Stimulated activated CD4-positive, alpha-beta T cell treated with anti-CD3 and anti-CD28 coated beads, Interleukin-15, amount 100 ng/mL, for 1 hour (primary cell): Measurements from ENCODE around the gene FNDC11.
A peak's percentile ranks its signal among the peaks of the same experiment; 100 is the strongest.

Experiments
- DNase-seq, 2 donors: peaks; one replicate each; pipeline ENCODE4 v3.0.0-alpha.2; 2020; ENCODE audit warnings: low read depth in 1 of 2, low spot score in 1 of 2

Gene FNDC11

GRCh38 chr20:63578224-63579016 lies 24.5 kb downstream of the FNDC11 start:
- no peak for DNase-seq

DNA sequence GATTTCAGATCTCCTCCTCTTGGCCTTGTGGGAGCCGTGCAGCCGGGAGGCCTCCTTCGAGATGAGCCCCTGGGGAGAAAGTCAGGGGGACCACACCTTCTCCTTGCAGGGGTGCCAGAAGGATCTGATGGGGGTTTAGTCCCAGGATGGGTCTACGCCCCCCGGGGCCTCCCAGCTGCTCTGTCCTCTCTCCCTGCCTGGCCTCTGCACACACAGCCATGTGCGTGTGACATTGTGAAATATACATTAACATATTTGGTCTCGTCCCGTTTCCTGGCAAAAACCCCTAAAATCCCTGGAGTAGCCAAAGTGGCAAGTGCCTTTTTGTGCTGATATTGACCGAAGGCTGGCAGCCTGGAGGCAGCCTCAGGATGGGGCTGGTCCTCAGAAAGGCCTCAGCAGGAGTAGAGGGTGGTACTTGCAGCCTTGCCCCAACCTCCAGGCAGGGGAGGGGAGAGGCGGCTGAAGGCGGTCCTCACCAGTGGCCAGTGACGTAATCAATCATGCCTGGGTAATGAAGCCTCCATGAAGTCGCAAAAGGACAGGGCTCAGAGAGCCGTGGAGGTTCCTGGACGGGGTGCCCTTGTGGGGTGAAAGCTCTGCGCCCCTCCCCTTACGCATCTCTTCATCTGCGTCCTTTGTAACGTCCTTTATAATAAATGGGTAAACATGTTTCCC lies 25.2 kb downstream of the FNDC11 start:
- no peak for DNase-seq

DNA sequence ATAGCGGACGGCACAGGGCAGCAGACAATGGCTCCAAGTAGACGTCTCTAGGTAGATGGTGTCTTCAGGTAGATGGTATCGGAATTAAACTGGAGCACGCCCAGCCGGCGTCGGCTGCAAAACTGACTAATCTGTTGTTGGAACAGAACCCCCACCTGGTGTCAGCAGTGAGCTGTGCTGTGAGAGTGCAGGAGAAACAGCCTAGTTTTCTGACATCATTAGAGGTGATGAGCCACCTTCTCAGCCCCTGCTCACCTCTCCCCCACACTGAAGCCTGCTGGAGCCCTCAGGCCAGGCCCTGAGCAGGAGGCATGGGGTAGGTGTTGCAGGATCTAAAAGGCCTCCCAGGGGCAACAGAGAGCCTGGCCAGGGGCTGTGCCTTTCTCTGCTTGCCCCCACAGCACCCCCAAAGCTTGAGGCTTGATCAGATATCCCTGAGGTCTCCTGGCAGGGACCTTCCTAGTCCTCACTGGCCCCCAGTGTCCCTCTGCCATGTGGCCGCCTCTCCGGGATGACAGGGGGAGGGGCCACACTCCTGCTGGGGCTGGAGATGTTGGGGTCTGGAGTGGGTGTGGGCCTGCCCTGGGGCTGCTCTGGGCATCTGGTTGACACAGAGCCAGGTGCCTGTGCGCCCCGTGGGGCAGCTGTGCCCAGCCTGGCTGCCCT lies 27.0 kb downstream of the FNDC11 start:
- DNase-seq, result peak; percentile 59

- no peak for DNase-seq
Measured at GRCh38 chr20:63582382-63583063, 28.6 kb downstream of the FNDC11 start.

- DNase-seq, result no peak
Measured at GRCh38 chr20:63585616-63586565, 31.9 kb downstream of the FNDC11 start.

GRCh38 chr20:63586797-63587196 lies 32.8 kb downstream of the FNDC11 start:
- DNase-seq, result no peak

- DNase-seq, result no peak
Measured at GRCh38 chr20:63587256-63587655, 33.3 kb downstream of the FNDC11 start.

GRCh38 chr20:63587776-63588591 lies 34.0 kb downstream of the FNDC11 start:
- no peak for DNase-seq

GRCh38 chr20:63588641-63589041 lies 34.7 kb downstream of the FNDC11 start:
- DNase-seq, result no peak

DNA sequence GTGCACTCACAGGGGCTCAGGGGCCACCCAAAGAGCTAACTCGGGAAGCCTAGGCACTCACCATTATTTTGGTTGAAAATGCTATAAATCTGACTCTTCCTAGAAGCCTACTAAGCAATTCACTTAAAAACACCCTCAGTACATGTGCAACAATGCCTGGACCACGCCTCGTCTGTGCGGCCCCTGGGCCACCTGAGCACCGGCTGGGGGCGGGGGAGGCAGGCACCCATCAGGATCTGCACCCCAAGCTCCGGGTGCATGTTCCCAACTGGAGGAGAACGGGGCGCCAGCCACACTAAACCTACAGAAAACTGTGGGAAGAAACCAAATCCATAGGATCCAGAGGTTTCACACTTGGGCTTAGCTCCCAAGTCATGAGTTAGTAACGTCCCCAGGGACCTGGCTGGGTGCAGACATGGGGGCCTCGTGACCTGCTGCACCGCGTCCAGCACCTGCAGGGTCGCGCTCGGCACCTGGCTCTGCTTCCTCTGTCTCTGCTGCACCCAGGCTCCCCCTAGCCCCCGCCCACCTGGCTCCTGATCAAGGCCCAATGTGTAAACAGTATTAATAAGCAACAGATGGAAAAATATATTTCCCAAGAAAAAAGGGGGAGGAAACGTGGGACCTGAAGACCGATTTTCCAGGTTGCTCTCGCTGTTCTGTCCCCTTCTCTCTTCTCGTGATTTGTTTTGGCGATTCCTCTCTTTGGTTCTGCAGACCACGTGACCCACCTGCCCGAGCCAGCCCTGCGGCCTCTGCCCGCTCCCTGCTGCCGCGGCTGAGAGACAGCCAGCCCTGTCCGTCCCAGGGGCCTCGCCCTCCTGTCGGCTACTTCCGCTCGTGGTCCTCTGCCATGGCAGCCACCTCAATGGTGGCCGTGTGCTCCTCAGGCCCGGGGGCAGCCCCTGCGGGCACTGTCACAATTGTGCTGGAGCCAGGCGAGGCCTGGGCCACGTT lies 35.6 kb downstream of the FNDC11 start:
- DNase-seq, result no peak

DNA sequence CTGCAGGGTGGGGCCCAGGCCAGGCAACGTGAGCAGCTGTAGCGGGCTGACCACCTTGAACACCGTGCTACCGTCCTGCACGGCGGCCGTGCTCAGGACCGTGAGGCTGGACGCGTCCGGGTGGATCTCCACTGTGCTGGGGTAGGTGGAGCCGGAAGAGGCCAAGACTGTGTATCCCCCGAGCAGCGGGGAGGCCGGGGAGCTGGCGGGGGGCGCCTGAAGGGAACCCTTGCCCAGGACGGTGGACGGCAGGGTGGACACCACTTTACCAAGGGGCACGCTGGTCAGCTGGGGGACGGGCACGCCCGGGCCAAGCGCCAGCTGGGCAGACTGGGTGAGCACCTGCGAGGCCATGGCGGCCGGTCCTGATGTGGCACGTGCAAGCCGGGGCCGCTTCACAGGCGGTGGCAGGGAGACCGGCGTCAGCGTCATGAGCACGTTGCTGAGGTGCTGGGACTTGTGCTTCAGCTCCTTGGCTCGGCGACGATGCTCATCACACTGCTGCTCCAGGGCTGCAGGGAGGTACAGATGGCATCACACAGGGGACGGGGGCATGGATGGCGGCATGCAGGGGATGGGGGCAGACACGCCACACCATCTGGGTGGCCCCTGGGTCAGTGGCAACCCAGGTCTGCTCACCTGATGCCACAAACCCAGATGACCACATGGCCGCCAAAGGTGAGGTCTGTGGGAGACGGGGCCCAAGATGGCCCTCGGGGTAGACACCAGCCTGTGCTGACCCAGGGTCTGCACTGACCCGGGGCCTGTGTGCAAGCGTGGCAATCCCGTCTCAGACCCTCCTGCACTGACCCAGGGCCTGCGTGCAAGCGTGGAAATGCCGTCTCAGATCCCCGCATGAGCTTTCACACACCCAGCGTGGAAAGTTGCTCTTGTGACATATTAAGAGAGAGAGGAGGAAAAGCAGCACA lies 36.5 kb downstream of the FNDC11 start:
- DNase-seq, result no peak

GRCh38 chr20:63591147-63591533 lies 37.2 kb downstream of the FNDC11 start:
- DNase-seq, result no peak

DNA sequence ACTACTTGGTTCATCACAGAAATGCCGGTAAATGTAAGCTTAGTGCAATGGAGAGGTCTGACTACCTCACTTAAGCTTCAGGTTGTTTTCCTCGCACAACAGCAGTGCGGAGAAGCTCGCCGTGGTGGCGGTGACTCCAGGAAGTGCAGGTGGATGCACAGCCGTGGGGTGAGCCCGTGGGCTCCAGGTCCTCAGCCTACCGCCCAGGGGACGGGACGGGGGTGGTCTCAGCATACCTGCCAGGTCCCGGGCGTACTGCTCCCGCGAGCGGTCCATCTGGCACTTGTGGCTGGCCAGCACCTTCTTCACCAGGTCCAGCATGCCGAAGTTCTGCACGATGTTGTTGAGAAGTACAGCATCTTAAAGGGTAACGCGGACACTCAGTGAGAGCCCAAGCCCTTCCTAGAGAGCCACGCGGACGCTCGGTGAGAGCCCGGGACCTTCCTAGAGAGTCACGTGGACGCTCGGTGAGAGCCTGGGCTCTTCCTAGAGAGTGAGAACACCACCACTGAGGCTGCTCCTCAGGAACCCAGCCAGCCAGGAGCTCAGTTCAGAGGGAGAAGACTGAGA lies 37.9 kb downstream of the FNDC11 start:
- no peak for DNase-seq

DNA sequence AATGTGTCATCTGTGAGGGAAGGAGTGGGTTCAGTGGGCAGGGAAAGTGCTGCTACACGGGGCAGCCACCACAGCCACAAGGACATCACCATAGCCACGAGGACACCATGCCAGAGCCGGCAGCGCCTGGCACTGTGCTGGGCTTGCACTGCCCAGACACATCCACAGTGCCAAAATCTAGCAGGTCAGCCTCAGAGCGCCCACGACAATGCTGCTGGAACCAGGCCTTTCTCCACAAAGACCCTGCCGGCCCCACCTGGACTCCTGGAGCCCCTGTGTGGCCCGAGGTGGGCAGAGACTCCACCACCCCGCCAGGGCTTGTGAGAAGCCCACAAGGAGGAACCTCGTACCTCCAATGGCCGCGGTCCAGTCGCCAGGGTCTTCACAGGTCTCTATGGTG lies 38.7 kb downstream of the FNDC11 start:
- no peak for DNase-seq

- no peak for DNase-seq
Measured at GRCh38 chr20:63594043-63594561, 40.1 kb downstream of the FNDC11 start.

DNA sequence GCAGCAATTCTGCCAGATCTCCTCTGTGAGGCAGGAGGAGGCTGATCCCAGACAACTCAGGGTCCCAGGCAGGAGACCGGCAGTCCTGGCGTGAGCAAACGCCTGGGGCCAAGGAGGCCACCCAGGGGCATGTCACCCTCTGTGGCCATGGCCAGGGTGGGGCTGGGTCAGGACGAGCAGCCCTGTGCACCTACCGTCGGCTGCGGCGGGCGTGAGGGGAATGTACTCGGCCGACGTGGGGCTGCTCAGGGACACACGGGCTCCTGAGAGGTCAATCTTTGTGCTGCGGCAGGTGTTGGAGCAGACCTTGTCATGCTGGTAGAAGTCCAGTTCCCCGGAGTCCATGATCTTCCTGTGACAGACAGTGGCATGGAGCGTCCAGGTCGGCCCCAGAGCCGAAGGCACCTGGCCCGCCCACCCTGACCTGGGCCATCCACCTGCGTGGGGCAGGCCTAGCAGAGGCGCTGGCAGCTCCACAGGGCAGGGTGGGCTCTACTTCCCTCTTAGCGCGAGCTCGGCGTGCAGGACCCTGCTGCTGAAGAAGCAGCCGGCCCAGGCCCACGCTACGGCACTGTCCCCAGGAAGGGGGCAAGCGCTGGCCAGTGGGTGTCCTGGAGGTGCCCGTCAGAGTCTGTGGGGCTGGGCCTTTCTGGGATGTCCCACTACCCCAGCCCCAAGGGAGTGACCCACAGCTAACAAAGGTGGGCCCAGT lies 41.6 kb downstream of the FNDC11 start:
- DNase-seq, result no peak
